MCF 10A (cell line): Measurements from ENCODE around the gene TSEN34. TPM values are rescaled to one million over a fixed set of nuclear protein-coding genes. Genes with fewer than 3 reads are reported as not detected.

Experiments
- BruUV-seq: library from RNA; stranded (reverse); fragments of 400-500 nt; replicated peaks from 2 replicates; lab custom pipeline; 2021; lab: Mats Ljungman, UMichigan
- CTCF ChIA-PET: fragments of 300-600 bp; sonication (Branson Sonifier 250); formaldehyde crosslinking; extraction: SDS; loops from one replicate; lab custom pipeline; 2021; ENCODE audit warnings: antibody characterized with exemption, inconsistent platforms; lab: Yijun Ruan, JAX
- POLR2A ChIA-PET: fragments of 300-600, 350-650 bp; sonication (Branson Sonifier 250); formaldehyde crosslinking; extraction: SDS; loops from one replicate; lab custom pipeline; 2020; ENCODE audit warnings: antibody characterized with exemption, inconsistent platforms; lab: Yijun Ruan, JAX
- DNase-seq: peaks from one replicate; pipeline ENCODE4 v3.0.0-alpha.2; 2018; ENCODE audit not compliant: unreplicated experiment
- H3K27ac Mint-ChIP-seq: one replicate; pipeline ENCODE4 v1.8.0; 2022; ENCODE audit warnings: mild to moderate bottlenecking, low read depth, mixed read lengths; ENCODE audit not compliant: unreplicated experiment
- H3K27me3 Mint-ChIP-seq: one replicate; pipeline ENCODE4 v1.8.0; 2022; ENCODE audit warnings: mixed read lengths; ENCODE audit not compliant: insufficient read depth, unreplicated experiment
- H3K36me3 Mint-ChIP-seq: one replicate; pipeline ENCODE4 v1.8.0; 2022; ENCODE audit warnings: mild to moderate bottlenecking, moderate library complexity, mixed read lengths; ENCODE audit not compliant: insufficient read depth, unreplicated experiment
- H3K4me1 Mint-ChIP-seq: one replicate; pipeline ENCODE4 v1.8.0; 2022; ENCODE audit warnings: mixed read lengths; ENCODE audit not compliant: insufficient read depth, unreplicated experiment
- H3K4me3 Mint-ChIP-seq: one replicate; pipeline ENCODE4 v1.8.0; 2022; ENCODE audit warnings: mild to moderate bottlenecking, moderate library complexity, mixed read lengths; ENCODE audit not compliant: unreplicated experiment
- H3K9me3 Mint-ChIP-seq: one replicate; pipeline ENCODE4 v1.8.0; 2022; ENCODE audit warnings: mixed read lengths; ENCODE audit not compliant: unreplicated experiment
- CTCF ChIP-seq: fragments of 200-600 bp; IDR thresholded peaks from one replicate; pipeline ENCODE4 v1.8.0; 2022; ENCODE audit warnings: antibody characterized with exemption, mild to moderate bottlenecking; ENCODE audit not compliant: unreplicated experiment
- intact Hi-C: fragments of 100-400 bp; cut with micrococcal nuclease; formaldehyde crosslinking; loops from 2 replicates; pipeline ENCODE4 v1.14.1; 2022
- total RNA-seq: library from RNA; stranded (reverse); gene quantifications from 2 replicates; pipeline ENCODE4 v1.2.3, GENCODE V29; 2022

TSEN34 gene
- total RNA-seq, 1 experiment from 2014 or later = 40.1 TPM

GRCh38 chr19:54145541-54146158 lies 45.5 kb upstream of the TSEN34 start:
- ChIA-PET POLR2A (no interaction called here), CTCF (interaction anchor here (0.6 to 1.0 kb wide), 2 partner anchors 13 to 338 kb away, joined by 3 read pairs; no protein-coding TSS in a partner anchor)
- peaks cover 71% of the 10 kb centered on the region for H3K36me3 Mint-ChIP-seq
- H3K27ac Mint-ChIP-seq = no peak overlapping the region
- H3K4me3 Mint-ChIP-seq = no peak overlapping the region
- intact Hi-C loops = no loop called here
- no peaks in the 10 kb centered on the region for H3K9me3 Mint-ChIP-seq
- TF ChIP-seq CTCF = no peak
- H3K4me1 Mint-ChIP-seq = peaks cover 3% of the 10 kb centered on the region
- no peak for DNase-seq
- no peaks in the 10 kb centered on the region for H3K27me3 Mint-ChIP-seq
- no TSS peak for BruUV-seq

GRCh38 chr19:54147676-54148075 lies 43.4 kb upstream of the TSEN34 start:
- CTCF ChIA-PET = interaction anchor here (0.6 to 1.2 kb wide), 2 partner anchors 12 to 33 kb away, joined by 3 to 6 read pairs; partner anchors contain the start of gene LENG1
- no peak overlapping the region for H3K4me3 Mint-ChIP-seq
- intact Hi-C loops = no loop called here
- H3K9me3 Mint-ChIP-seq = no peaks in the 10 kb centered on the region
- peaks cover 83% of the 10 kb centered on the region for H3K36me3 Mint-ChIP-seq
- no peaks in the 10 kb centered on the region for H3K4me1 Mint-ChIP-seq
- BruUV-seq = no TSS peak
- no peak overlapping the region for H3K27ac Mint-ChIP-seq
- no peaks in the 10 kb centered on the region for H3K27me3 Mint-ChIP-seq
- TF ChIP-seq CTCF = no peak
- no peak for DNase-seq
- POLR2A ChIA-PET = interaction anchor here (0.8 to 1.0 kb wide), 2 partner anchors 9 to 11 kb away, joined by 3 read pairs; no protein-coding TSS in a partner anchor

GRCh38 chr19:54148158-54148557 lies 43.0 kb upstream of the TSEN34 start:
- POLR2A ChIA-PET = interaction anchor here (0.8 to 1.0 kb wide), 2 partner anchors 10 to 11 kb away, joined by 3 read pairs; no protein-coding TSS in a partner anchor
- Mint-ChIP-seq H3K36me3 (peaks cover 83% of the 10 kb centered on the region), H3K4me3 (no peak overlapping the region), H3K4me1 (no peaks in the 10 kb centered on the region), H3K27ac (no peak overlapping the region), H3K9me3 (no peaks in the 10 kb centered on the region), H3K27me3 (no peaks in the 10 kb centered on the region)
- intact Hi-C loops = no loop called here
- no TSS peak for BruUV-seq
- CTCF ChIA-PET = interaction anchor here (0.6 to 1.2 kb wide), 2 partner anchors 11 to 32 kb away, joined by 3 to 6 read pairs; partner anchors contain the start of gene LENG1
- TF ChIP-seq CTCF = no peak
- no peak for DNase-seq

- no TSS peak for BruUV-seq
- TF ChIP-seq CTCF = no peak
- Mint-ChIP-seq H3K27me3 (no peaks in the 10 kb centered on the region), H3K4me1 (no peaks in the 10 kb centered on the region), H3K4me3 (no peak overlapping the region), H3K9me3 (no peaks in the 10 kb centered on the region), H3K36me3 (peaks cover 89% of the 10 kb centered on the region), H3K27ac (peak overlapping the region; percentile 17)
- no peak for DNase-seq
- POLR2A ChIA-PET = interaction anchor here (2.3 kb wide), 1 partner anchor 12 kb away, joined by 15 read pairs; the partner anchor contains the start of gene CNOT3
- CTCF ChIA-PET = interaction anchor here (0.7 to 1.6 kb wide), 2 partner anchors 10 to 243 kb away, joined by 4 to 5 read pairs; partner anchors contain the start of gene LENG1
- intact Hi-C loops = no loop called here
Measured at GRCh38 chr19:54149021-54149812, 41.9 kb upstream of the TSEN34 start.
